Activated naive CD4-positive, alpha-beta T cell (primary cell): ENCODE data around the gene RAPGEF3.

ENCODE experiments used
- DNase-seq, 4 experiments: peaks; one replicate each; lab custom pipeline; 2025; lab: John Stamatoyannopoulos, UW

Gene RAPGEF3

DNA sequence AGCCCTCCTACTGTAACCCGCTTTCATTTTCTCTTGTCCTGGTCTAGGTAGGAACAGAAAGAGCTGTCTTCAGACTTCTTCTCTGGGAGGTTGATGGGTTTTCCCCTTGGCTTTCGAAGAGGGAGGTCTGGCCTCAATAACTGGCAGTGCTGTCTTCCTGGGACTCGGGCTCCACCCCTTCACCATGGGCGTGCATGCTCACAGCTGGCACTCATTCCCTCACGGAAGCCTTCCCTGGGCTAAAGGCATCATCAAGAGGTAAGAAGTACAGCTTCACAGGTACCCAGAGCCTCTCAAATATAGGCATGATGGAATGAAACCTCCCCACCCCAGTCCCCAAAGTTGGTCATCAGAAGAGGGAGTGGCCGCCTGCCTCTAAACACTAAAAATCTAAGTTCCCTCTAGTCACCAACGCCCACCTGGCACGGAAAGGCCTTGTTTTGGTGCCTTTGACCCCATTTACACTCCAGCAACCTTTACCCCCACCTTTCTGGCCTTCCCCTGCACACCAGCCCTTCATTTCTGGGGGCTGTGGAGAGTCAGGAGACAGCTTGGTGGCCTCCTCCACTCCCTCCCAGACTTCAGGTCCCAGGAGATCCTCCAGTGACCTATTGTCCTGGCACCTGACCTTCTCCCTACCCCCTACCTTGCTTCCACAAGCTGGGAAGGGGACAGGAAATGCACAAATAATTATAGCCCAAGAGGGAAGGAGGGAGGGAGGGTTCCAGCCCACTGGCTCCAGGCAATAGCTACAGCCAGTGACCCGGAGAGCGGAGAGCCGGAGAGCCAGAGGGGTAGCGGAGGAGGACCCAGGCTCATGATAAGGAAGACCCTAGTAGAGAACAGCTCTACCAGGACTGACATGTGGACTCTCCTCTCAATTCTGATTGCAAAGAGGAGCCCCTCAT lies 2.8 kb downstream of the RAPGEF3 start:
- DNase-seq, result no peak

GRCh38 chr12:47754881-47755280 lies 3.8 kb downstream of the RAPGEF3 start:
- DNase-seq, result no peak

DNA sequence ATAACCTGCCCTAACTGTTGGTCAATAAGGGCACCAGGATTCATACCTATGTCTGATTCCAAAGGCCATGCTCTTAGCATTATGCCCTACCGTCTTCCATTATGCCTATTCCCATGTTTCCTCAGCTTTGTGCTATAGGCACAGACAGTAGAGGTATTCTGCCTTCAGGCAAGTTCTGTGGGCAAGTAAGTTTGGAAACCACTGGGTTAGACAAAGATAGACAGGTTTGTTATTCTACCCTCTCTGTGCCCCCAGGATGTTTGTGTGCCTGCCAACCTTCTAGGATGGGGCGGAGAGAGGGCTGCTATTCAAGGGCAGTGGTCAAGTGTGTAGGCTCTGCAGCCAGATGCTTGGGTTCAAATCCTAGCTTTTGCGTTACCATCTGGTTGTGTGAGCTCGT lies 4.6 kb downstream of the RAPGEF3 start:
- no peak for DNase-seq

DNA sequence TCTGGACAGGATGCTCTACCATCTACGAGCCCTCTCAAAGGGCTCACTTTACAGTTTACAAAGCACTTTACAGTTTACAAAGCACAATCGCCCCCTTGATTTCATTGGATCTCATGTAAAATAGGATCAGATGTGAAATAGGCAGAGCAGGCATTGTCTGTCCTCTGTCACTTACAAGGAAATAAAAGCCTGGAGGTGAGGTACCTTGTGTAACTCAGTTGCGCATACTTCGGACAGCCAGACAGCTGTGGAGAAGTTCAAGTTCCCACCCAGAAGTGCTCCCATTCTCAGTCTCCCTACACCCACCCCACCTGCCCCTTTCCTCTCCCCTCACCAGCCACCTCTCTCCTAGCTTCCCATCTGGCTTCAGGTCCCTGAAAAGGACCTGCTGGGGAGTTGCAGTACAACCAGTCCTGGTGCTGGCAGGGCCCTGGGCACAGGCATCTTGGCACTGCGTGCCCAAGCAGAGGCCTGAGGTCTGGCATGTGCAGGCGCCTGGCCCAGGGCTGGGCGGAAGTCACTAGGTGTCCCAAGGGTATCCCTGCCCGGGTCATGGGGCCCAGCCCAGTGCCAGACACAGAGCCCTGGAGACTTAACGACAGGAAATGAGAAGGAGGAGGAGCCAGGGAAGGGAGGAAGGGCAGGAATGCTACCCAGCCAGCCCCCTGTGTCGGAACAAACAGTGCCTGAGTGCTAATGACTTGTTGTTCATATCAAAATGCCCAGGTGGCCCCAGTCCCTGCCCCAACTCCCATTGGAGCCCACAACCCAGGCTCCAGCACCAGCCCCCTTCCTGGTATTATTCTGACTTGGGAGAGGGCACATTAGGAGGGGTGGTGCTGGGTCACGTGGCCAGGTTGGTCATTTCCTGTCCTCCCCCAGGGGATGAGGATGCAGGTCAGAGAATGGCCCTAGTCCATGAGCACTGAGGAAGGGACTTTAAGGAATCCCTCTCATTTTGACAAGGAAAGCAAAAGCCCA lies 5.4 kb downstream of the RAPGEF3 start:
- DNase-seq, result no peak

DNA sequence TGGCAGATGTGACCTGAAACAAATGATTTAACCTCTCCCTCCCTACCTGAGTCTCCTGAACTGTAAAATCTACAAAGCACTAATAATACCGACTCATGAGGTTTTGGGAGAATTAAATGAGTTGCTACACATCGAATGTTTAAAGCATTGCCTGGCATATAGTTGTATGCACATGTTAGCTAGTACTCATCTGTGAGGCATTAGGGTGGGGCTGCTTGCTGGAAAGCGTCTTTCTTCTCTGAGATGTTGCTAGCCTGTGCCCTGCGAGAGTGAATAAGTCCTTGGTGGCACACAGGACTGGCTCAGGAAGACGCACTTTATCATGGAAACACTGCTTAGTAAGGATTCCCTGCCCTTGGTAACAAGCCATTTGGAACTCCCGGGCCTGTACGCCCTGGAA lies 6.1 kb downstream of the RAPGEF3 start:
- DNase-seq, result no peak

DNA sequence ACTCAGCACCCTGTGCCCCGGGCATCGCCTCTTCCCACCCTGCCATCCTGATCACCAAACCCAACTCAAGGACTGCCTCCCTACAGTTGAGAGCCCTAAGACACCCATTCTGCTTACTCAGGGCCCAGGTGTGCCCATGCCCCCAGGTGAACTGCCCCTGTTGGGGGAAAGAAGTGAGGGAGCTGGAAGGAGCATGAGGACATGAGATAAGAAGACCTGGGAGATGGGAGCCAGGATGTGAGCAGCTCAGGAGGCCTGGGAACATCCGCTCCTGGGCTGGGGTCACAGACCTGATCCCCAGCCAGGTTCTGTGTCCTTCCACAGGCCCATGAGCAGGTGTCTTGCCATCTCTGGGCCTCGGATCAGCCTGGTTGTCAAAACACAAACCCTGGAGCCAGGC lies 6.6 kb downstream of the RAPGEF3 start:
- no peak for DNase-seq

DNA sequence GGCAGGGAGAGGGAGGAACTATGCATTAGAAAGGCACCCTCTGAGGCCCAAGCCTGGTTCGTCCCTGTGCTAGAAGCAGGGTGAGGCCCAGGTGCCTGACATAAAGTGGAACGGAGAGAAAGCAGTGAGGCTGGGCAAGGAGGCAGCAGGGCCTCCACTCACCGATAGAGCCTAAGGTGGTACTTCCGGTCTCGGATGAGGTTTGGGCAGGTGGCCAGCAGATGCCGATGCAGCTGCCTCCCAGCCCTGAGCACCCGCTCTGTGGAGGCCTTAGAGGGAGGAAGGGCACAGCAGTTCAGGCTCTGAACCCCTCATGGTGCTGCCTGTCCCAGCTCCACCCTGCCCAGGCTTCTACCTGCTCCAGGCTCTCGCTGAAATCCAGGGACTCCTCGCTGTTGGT lies 7.1 kb downstream of the RAPGEF3 start:
- DNase-seq, result no peak

DNA sequence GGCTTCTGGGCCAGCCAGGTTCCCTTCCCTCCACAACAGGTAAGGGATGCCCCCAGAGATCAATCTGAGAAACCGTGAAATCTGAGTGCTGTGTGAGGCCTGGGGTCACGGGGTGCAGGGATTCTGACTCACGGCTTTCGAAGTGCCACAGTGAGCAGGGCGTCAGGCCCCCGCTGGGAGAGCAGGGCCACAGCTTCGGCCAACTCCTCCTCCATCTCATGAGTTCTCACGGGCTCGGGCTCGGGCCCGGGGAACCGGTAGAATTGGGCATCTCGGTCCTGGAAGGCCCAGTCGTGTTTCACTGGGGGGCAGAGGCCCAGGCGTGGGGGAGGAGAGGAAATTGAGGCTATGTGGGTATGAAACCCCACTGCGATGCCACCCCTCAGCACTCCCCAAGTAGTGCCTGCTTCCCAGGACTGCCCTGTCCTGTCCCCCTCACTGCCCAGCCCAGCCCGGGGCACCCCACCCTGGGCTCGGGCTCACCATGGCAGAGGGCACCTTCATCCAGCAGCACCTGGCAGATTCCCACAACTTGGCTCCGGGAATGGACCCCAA lies 7.7 kb downstream of the RAPGEF3 start:
- DNase-seq, result no peak

- DNase-seq, result no peak
Observed at GRCh38 chr12:47750229-47750798, 8.4 kb downstream of the RAPGEF3 start.

- DNase-seq, result no peak
Observed at GRCh38 chr12:47748899-47749298, 9.8 kb downstream of the RAPGEF3 start.

DNA sequence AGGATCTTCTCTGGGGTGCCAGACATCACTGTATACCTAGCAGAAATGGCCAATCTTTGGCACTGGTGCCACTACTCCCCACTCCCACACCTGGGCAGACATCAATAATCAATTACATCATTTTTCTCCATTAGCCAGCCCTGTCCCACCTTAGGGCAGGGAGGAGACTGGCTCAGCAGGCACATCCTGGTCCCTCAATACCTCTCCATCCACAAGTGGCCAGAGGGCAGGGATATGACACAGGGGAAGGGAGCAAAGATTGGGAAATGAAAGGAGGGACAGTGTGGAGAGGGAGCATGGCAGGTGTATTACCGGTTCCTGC lies 10.2 kb downstream of the RAPGEF3 start:
- no peak for DNase-seq

- DNase-seq, result no peak
Observed at GRCh38 chr12:47747596-47748506, 10.8 kb downstream of the RAPGEF3 start.

DNA sequence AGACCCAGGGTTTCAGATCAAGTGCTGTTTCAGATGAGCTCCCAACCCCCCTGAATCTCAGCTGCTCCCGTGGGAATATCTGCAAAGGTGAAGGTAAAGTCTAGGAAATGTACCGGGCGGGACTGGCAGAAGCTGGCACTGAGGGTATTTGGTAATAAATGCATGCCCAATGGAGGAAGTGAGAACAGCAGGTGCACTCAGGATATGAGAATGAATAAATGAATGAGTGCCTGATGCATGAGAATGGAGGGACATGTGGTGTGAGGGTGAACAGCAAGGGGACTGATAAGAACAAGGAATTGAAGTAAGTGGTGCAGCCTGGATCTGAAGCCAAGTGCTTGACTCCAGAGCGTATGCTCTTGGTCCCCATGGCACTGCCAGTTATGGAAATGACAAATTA lies 11.6 kb downstream of the RAPGEF3 start:
- DNase-seq, result no peak

GRCh38 chr12:47746523-47746922 lies 12.2 kb downstream of the RAPGEF3 start:
- DNase-seq, result no peak

DNA sequence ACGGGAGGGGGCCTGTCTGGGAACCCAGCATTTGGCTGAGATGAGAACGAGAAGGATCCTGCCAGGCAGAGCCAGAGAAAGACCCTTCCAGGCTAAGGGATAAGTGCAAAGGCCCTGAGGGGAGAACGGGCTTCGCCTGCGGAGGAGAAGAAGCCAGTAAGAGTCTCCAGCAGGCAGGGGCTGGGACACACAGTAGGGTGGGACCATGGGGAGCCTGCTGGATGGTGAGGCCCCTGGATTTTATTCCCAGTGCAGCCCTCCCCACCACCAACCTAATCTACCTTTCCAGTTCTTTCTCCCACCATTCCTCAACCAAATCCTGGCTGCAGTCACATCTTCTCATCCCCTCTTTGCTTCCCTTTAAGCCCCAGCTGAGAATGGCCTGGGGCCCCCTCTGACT lies 12.6 kb downstream of the RAPGEF3 start:
- DNase-seq, result no peak

DNA sequence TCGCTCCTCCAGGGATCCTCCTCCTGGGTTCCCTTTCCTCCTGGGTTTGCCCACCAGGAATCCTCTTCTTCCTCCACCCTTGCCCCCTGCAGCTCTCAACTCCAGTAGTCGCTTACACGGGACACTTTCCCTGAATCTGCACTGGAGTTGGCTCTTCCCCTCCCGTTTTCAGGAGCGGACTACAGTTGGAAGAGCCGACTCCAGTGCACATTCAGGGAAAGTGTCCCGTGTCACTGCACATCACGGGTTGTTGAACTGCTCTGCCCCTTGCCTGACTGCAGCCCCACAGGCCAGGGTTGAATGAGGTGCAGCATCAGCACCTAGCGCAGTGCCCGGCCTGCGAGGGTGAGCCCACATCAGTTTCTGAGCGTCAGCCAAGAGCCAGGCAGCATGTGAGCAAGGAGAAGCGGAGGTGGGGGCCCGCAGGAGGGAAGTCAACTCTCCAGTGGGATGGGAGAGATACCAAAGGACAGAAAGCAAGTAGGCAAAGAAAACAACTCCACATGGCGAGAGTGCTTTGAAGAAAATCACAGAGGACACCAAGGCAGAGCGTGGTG lies 13.1 kb downstream of the RAPGEF3 start:
- no peak for DNase-seq

DNA sequence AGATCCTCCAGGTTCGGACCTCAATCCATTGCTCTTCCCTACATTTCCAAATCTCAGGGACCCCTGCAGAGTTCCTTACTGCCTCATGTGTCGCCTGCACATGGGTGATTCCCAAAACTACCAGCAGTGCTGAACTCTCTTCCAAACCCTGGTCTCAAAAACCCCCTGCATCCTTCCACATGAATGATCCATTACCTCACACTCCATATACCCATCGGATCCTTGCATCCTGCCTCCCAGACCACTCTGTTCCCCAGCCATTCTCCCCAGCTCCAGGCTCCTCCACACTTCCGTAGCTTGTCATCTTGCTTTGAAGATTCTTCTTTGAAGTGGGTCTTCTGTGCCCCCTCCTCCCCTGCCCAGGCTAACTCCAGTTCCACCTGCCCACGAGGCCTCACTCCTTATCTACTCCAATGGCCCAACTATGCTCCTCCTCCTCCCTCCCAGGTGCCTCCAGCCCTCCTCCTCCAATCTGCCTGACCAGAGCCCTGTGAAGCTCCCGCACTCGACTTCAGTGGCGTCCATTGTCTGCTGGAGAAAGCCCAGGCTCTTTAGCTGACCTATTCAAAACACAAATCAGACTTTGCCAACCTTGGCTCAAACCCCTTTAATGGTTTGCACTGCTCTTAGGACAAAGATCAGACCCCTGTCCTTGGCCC lies 13.8 kb downstream of the RAPGEF3 start:
- no peak for DNase-seq

DNA sequence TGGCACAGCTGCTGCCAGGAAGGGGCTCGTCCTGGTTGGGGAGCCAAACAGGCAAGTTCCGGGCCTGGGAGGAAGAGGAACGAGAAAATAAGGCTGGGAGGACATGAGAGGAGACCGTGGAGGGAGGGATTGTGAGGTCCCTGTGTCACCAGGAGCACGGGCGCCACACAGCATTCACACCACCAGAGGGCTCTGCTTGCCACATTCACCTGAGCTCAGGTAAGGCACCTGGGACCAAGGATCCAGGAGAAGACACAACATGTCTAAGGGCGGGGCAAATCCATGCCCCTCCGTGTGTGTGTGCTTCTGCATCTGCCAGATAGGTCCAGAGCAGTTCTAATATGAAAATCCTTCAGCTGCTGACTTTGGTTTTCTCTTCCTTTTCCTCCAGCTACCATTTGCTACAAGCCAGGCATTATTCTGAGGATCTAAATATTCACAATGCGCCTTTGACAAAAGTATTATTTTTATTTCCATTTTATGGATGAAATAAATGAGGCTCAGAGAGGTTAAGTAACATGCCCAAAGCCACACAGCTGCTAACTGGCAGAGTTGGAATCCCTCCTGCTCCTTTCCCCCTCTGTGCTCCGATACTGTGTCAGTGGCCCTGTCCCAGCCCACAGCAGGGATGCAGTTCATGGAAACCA lies 14.6 kb downstream of the RAPGEF3 start:
- peak in 3 of 4 experiments; percentile 29 to 61 (median 35) for DNase-seq

DNA sequence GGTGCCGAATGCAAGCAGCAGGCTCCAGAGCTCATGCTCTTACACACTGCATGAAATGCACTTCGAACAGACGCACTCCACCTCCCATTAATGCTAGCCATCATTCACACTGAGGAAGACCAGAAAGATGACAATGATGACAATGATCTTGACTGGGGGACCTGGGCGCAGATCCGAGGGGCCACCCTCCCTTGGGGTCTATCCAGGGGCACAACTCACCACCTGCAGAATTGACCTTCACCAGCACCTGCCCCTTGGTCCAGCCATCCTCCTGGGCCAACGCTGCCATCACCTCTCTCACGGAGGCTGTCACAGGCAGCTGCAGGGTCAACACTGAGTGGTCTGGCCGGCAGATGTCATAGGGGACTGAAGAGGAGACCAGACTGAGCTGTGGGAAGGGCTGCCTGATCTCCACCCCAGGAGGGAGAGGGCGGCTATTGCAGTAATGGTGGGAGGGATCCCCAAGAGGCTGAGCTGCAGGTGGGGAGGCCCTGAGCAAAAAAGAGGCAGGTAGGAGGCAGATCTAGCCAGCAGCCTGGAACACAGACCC lies 15.3 kb downstream of the RAPGEF3 start:
- no peak for DNase-seq
